GM19023 (cell line): Measurements from ENCODE around the gene RHOT1.
"Not testable (repeated sequence)": the region's sequence is repeated elsewhere in the genome, so short reads cannot be mapped to it uniquely, and the experiment has no call there.

Source experiments
- ATAC-seq: cut with Tn5 transposase; IDR thresholded peaks from one replicate; pipeline ENCODE4 v1.9.1; 2021; ENCODE audit warnings: mild to moderate bottlenecking, moderate library complexity; ENCODE audit not compliant: unreplicated experiment

Gene RHOT1

DNA sequence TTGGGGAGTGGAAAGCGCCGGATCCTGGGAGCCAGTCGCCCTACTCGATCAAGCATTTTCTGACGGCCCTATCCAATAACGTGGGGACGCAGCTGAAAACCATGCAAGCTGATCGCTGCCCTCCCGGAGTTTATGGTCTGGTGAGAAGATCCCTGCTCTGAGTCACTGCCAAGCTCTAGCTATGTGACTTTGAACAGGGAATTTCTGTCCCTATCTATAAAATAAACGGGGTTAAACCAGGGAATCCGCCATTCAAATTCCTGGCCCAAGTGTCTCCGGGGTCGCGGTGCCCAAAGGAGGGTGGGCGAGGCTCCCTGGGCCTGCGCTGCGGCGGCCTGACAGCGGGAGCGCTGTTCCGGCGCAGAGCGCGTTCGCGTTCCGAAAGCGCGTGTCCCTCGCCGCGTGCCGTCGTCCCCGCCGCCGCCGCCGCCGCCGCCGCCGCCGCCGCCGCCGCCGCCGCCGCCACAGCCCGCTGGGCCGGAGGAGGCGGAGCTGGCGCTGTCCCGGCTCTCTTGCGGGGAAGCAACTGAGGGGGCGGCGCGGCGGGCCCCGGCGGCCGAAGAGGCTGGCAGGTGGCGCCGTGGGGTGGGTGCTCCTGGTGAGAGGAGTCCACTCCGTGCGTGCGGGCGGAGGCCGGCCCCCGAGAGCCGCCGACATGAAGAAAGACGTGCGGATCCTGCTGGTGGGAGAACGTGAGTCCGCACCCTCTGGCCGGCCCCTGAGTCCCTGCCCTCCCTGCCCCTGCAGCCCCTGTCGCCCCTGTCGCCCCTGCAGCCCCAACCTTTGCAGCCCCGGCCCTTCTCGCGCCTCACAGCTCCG lies at the start of gene RHOT1:
TSS of gene RHOT1 (plus strand) at position 465 of the 819 bp plus-strand sequence. CDS start at position 656, 191 bp downstream.
- peak; percentile 73 for ATAC-seq

DNA sequence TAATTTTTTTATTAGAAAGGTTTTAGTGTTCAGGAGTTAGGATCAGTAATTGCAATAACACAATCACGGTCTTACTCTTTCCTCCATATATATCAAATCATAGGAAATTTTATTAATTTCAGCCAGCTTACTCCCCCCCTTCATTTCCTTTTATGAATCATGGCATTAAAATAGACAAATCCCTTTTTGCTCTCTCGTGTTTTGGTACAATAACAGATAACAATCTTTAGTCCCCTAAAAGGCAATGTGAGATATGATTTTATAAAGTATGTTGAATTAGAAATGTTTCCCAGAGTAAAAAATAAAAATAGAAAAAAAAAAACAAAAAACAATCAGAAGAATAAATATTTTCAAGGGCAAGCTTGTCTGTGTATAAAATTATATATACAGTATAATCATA lies 42.6 kb upstream of the RHOT1 start:
- no peak for ATAC-seq

DNA sequence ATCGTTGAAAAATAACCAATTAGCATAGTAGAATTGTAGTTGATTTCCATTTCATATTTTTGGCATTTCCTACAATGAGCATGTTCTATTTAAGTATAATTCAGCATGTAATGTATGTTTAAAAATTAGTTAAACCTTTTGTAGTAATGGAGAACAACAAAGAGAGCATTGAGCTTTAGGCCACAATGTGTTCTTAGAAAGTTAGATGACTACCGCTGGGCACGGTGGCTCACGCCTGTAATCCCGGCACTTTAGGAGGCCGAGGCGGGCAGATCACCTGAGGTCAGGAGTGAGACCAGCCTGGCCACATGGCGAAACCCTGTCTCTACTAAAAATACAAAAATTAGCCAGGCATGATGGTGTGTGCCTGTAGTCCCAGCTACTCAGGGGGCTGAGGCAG lies 42.0 kb upstream of the RHOT1 start:
- not testable (repeated sequence) for ATAC-seq

DNA sequence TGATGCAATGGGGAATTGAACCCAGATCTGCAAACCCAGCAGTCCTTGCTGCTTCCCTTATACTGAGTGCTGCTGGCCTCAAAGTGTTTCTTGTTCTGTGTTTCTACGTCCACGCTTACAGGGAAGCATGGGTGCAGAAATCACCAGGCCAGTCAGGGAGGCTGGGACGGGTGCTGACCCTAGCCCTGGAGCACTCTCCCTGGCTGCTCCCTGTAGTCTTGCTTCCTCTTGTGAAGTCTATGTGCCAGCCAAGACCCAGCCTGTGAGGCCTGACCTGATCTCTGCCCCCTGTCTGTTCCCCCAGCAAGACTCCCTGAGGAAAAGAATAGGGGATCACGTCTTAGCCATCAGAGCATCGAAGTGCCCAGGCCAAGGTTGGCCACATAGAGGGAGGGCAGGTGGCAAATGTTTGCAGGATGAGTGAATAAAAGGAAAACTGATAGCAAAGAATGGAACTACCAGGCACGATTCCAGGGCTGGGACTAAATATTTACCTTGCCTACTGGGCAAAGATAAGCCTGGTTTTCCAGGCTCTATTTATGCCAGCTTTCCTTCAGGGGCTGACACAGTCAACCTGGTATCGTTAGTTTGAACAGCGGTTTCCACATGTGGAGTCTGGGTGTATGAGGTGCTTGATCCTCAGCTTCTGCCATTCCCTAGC lies 41.2 kb upstream of the RHOT1 start:
- no peak for ATAC-seq

DNA sequence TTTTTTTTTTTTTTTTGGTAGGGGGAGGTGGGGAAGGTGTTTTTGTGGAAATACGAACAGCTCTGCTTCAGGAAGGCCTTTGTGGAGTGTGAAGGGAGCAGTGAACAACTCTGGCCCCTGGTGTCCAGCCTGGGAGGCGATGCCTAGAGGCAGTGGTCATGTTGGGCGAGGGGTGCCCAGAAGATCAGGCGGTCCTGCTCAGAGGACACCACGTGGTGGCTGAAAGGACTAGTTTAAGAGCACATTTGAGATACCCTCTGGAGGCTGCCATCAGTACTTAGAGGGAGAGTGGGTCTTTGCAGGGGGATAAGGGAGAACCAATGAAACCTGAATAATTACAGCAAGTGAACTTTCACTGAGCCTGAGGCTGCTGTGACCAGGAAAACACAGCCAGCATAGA lies 40.1 kb upstream of the RHOT1 start:
- no peak for ATAC-seq

DNA sequence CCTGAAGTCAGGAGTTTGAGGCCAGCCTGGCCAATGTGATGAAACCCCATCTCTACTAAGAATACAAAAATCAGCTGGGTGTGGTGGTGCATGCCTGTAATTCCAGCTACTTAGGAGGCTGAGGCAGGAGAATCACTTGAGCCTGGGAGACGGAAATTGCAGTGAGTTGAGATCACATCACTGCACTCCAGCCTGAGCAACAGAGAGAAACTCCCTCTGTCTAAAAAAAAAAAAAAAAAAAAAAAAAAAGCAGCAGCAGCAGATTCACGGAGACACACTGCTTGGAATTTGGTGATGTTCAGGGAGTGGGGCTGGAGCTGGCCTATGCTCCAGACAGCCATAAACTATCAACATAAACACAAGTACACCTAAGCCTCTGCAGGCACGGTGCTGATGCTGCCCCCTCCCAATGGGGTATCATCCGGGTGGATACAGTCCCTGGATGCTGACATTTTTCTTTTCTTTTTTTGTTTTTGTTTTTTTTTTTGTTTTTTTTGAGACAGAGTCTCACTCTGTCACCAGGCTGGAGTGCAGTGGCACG lies 39.6 kb upstream of the RHOT1 start:
- ATAC-seq: no peak

DNA sequence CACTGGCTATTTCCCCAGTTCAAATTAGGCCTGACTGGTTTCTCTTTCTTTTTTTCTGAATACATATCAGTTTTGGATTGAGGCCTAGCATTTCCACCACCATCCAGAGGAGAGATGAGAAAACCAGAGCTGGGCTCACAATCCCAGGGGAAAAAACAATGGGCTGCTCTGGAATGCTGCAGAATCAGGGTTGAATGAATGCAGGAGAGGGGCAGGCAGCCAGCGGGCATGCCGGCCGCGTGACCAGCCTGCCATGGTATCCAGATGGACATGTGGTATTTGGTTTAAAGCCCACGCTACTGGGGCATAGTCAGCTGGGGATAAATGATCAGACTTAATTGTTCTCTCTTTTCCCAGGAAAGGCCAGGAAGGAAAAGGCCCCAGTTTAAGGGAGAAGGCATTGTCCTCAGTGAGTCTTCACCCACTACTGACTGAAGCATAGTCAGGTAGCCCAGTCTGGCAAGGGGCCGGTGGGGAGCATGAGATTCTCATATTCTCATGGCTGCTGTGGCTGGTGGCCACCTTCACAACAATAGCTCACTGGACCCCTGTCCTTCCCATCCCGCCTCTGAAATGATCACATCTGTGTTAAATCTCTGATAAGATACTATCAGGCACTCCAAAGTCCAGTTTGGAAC lies 38.7 kb upstream of the RHOT1 start:
- ATAC-seq: no peak

DNA sequence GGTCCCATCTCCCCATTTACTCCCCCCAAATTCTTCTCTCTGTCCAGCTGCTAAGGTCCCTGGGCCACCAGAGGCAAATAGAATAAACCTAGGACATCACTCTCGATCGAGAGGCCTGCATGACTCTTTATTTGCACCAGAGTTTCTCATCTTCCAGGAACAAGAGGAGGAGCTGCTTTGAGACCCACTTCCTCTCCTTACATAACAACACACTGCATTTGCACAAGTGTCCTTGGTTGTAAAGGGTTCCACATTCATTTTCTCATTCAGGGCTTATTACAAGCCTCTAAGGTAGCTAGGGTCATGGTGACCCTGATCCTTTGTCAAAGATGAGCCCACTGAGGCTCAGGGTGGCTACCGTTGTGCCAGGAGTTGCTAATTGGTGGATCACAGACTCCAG lies 38.1 kb upstream of the RHOT1 start:
- ATAC-seq: no peak

DNA sequence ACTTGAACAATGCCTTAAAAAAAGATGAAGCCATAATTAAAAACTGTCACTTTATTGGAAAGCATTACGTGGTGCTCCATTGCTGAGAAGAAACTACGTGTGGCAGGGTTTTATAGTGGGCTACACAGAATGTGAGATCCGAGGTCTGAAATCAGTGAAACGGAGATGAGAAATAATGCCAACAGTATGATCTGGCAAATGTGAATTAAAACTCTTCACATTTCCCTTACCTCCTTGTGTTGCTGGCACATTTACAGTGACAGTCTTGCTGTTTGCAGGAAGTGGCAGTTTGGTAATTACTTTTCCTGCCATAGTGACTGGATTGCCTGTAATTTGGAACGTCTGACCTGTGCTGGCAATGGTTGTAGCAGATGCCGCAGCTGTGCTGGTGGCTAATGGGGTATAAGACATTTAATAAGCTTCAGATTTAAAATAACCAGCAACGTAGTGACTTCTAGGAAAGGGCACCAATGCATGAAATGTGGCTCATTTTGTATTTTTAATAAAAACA lies 35.8 kb upstream of the RHOT1 start:
- not testable (repeated sequence) for ATAC-seq

DNA sequence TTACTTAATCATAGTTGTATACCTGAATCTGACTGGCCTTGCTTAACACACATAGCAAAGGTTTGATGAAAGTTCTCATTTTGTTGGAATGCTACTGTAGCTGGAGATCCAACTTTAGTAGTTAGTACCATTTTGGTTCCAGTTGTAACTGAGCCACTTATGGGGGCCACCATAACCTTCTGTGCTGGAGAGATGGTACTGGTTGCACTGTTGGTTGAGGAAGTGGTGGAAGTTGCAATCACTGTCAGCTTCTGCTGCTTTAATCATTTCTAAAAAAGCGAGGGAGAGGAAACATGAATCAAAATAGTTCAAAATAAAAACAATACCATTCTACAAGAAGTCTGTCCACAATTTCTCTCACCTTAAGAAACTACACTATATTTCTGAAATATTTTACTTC lies 35.1 kb upstream of the RHOT1 start:
- not testable (repeated sequence) for ATAC-seq

DNA sequence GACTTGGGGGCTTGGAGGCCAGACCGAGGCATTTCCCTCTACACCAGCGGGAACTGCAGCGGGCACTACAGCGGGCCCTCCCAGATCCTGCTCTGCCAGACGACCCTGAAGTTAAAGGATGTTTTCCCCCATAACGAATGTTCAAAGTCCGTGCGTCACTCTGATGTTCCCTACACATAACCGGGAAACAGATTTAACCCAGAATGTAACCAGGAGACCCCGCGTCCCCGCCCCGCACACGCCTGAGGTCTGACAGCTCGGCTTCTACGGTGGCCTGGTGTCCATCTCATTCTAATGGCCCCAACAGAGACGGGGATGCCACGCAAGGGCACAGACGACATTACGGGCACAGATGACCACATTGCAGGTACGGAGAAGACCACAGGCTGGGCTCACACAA lies 31.7 kb upstream of the RHOT1 start:
- ATAC-seq: no peak

DNA sequence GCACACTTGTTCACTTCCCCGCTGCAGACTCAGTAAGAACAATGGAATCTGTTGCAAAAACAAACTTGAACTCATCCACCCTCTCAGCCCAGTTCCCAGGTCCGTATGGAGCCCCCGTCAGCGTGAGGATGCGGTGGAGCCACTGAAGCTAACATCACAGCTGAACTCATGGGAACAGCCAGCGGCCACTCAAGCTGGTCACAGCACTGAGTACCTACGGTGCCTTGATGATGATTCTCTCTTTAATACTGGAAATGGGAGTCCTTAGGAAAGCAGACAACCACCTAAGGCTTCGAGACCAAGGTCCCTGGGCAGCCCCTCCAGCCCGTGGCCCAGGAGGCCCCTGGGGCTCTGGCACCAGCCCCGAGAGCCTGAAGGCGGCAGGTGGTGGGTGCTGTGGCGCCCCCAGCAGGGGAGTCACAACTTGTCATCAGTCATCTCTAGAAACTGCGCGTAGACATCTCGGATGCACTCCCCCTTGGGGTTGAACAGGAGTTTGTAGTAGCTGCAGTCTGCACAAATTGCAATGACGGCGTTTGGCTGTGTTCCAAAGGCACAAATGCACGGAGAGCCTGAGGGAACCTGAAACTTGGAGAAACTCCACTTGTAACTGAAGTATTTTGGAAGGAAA lies 31.0 kb upstream of the RHOT1 start:
- ATAC-seq: no peak

DNA sequence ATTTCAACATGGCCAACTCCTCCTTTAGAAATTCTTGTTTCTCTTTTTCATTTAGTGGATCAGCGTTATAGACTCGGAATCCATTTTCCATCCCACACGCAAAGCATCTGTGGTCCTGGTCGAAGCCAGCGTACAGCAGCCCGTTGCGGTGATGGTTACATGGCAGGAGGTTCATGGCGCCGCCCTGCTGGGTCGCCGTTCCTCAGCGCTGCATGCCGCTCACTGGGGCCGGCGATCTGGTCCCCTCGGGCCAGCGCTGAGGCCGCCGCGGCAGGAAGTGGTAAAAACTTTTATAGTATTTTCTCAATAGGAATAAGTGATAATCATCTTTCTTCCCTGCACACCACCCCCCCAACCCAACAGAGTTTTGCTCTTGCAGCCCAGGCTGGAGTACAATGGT lies 29.9 kb upstream of the RHOT1 start:
- ATAC-seq: no peak

DNA sequence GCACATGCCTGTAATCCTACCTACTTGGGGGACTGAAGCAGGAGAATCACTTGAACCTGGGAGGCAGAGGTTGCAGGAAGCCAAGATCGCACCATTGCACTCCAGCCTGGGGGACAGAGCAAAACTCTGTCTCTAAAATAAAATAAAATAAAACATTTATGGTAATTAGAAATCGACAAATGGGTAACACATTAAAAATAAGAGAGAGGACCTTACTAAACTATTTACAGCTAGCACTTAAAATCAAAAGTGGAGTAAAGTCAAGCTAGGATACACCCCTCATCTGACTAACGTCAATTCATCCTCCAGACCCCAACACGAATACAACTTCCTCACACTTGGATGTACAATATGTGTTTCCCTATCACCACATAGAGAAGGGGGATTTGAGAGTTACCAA lies 27.8 kb upstream of the RHOT1 start:
- ATAC-seq: no peak

DNA sequence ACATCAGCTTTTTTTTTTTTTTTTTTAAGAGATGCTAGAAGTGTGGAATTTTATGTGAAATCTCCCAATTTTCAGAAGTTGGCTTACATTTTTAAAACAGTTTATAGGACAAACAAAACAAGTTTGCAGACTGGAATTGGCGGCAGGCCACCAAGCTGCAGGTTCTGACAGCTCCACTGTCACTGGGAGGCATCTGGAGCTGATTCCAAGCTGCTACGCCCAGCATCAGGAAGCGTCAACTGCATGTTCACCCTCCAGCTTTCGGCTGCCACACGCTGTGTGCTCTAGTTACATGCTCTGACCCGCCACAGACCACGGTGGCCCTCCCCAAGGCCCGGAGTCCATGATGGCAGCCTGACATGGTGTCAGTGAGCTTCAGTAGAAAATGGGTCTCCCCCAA lies 26.8 kb upstream of the RHOT1 start:
- not testable (repeated sequence) for ATAC-seq

DNA sequence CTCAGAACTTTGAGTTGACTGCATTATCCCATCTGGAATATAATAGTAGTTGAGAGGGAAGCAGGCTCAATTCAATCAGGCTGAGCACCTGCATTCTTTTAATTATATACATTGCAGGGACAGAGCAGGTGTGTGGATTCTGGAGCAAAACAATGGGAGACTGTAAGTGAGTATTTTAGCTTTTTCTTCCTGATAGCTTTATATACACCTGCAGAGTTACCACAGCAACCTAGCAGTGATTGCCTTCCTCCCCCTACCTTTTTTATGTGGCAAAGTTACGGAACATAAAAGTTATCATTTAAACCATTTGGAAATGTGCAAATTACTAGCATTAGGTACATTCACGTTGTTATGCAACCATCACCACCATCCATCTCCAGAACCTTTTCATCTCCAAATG lies 25.4 kb upstream of the RHOT1 start:
- no peak for ATAC-seq

DNA sequence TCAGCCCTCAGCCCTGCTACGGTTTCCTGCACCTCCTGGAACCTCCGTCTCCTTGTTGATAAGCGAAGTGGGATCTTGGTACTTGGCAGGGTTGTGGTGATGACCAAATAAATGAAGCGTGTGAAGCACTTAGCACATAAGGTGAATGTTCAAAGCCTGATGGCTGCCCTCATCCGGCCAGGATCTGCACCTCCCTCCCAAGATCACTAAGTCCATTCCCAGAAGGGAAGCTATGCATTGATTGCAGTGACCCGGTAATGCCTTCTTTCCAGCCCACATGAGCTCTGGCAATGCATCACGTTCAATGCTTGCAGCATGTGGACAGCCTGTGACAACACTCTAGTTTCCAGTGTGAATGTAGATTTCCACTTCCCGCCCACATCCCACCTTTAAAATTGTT lies 24.9 kb upstream of the RHOT1 start:
- no peak for ATAC-seq

DNA sequence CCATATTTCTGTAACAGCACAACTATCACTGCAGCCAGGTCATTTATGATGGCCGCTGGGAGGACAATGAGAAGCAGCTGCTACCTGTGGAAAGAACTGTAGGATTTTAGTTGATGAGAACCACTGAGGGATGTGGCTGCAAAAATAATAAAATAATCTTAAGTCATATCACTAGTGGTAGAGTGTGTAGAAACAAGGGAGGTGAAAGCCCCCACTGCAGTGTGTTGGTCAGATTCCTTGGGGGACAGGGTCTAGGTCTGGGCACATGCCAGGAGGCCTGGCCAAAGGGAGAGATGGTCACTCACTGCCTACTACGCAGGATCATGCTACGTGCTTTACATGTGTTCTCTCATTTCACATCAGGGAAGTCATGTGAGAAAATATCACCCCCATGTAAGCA lies 24.2 kb upstream of the RHOT1 start:
- ATAC-seq: not testable (repeated sequence)

DNA sequence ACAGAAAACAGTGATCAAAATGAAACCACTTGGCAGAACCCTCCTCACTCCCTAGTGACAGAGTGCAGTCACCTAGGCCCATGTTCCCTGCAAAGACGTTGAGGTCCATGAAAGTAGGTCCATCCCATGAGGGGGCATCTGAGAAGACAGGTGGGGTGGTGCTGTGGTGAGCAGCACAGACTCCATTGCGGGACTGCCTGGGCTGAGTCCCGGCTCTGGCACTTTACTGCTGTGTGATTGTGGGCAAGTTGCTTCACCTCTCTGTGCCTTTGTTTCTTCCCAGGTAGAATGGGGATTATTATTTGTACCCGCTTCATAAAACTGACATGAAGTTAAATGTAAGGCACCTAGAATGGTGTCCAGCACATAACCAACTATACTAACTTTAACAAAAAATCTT lies 23.5 kb upstream of the RHOT1 start:
- no peak for ATAC-seq

DNA sequence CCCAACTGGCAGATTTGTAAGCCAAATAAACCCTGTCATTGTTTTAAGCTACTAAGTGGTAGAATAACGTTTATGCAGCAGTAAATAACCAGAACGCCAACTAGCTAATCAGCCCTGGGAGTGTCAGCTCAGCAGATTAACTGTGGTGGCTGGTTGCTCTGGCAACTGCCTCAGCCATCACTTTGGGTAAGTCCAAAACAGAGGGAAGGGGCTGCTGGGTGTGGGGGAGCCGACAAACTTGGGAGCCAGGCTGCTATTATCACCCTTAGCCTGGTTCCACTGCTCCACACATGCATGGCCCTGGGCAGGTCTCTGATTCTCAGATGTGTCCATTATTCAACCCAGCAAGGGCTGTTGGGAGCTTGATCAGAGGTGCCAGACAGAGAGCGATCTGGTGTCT lies 22.2 kb upstream of the RHOT1 start:
- no peak for ATAC-seq

DNA sequence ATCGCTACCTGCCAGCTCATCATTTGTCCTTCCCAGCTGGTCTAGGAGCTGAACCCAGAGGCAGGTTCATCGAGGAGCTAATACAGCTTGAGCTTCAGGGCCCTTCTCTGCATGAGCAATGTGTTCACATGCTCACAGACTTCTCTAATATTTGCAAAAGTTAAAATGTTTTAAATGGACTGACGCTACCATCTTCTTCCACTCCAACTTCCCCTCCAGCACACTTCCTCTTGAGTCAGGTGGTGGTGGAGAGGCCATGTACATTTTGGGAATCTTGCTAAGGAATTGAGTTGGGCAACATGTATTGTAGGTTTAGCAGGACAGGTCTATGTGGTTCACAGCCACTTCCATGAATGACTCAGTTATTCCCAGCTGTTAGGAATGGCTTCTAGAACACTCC lies 21.6 kb upstream of the RHOT1 start:
- ATAC-seq: no peak
